Stimulated activated CD4-positive, alpha-beta T cell treated with anti-CD3 and anti-CD28 coated beads, Interleukin-2, amount 100 ng/mL, for 4 hours (primary cell): ENCODE results near the gene KLHL26.

Experiments
- DNase-seq: peaks from one replicate; pipeline ENCODE4 v3.0.0-alpha.2; 2020; ENCODE audit warnings: low read depth

Gene KLHL26

GRCh38 chr19:18649371-18650020, 12.7 kb downstream of the KLHL26 start:
- no peak for DNase-seq

GRCh38 chr19:18650021-18650390, 13.2 kb downstream of the KLHL26 start:
- no peak for DNase-seq

GRCh38 chr19:18650468-18651041, 13.7 kb downstream of the KLHL26 start:
- no peak for DNase-seq

- no peak for DNase-seq
Observed at GRCh38 chr19:18651300-18651699, 14.5 kb downstream of the KLHL26 start.

- no peak for DNase-seq
Observed at GRCh38 chr19:18651733-18652132, 14.9 kb downstream of the KLHL26 start.

- no peak for DNase-seq
Observed at GRCh38 chr19:18653853-18654252, 17.0 kb downstream of the KLHL26 start.

- DNase-seq = no peak
Observed at GRCh38 chr19:18654469-18654868, 17.6 kb downstream of the KLHL26 start.

GRCh38 chr19:18655173-18655844, 18.5 kb downstream of the KLHL26 start:
- no peak for DNase-seq

GRCh38 chr19:18656337-18657086, 19.7 kb downstream of the KLHL26 start:
- no peak for DNase-seq

- no peak for DNase-seq
Observed at GRCh38 chr19:18657590-18658365, 20.9 kb downstream of the KLHL26 start.

- no peak for DNase-seq
Observed at GRCh38 chr19:18658366-18658855, 21.6 kb downstream of the KLHL26 start.

GRCh38 chr19:18659281-18660050, 22.6 kb downstream of the KLHL26 start:
- DNase-seq = no peak

GRCh38 chr19:18660051-18660910, 23.5 kb downstream of the KLHL26 start:
- no peak for DNase-seq

- DNase-seq = no peak
Observed at GRCh38 chr19:18660939-18661670, 24.3 kb downstream of the KLHL26 start.

- DNase-seq = no peak
Observed at GRCh38 chr19:18662972-18663732, 26.3 kb downstream of the KLHL26 start.

- DNase-seq = no peak
Observed at GRCh38 chr19:18663940-18664530, 27.2 kb downstream of the KLHL26 start.

- DNase-seq = no peak
Observed at GRCh38 chr19:18665771-18666202, 29.0 kb downstream of the KLHL26 start.

GRCh38 chr19:18666317-18666716, 29.5 kb downstream of the KLHL26 start:
- no peak for DNase-seq
